Common myeloid progenitor, CD34-positive (primary cell): Measurements from ENCODE around the gene ADAMTSL1.

Source experiments
- CTCF ChIA-PET: fragments of 350-600 bp; sonication (Branson Sonifier 250); formaldehyde crosslinking; loops from one replicate; lab custom pipeline; 2021; ENCODE audit warnings: antibody characterized with exemption; lab: Charles Lee
- POLR2A ChIA-PET: fragments of 350-600 bp; sonication (Branson Sonifier 250); formaldehyde crosslinking; loops from one replicate; lab custom pipeline; 2021; ENCODE audit warnings: antibody characterized with exemption; lab: Charles Lee
- DNase-seq, 3 donors: peaks; one replicate each; pipeline versions ENCODE4 v3.0.0 to v3.0.0-alpha.2; 2013
- H3K27ac ChIP-seq, 2 experiments: 1 replicate in 1 of 2; 2 replicates in 1 of 2; pipeline ENCODE4 v1.7.0; 2013; ENCODE audit warnings: inconsistent platforms in 2 of 2, low read length in 2 of 2, mild to moderate bottlenecking in 2 of 2, low read depth in 1 of 2, moderate library complexity in 1 of 2; ENCODE audit not compliant: severe bottlenecking in 2 of 2, insufficient read depth in 1 of 2, poor library complexity in 1 of 2
- H3K27me3 ChIP-seq, 5 experiments: replicated peaks in 2 of 5; 1 replicate in 3 of 5; 2 replicates in 2 of 5; pipeline versions ENCODE4 v1.6.1 to v1.7.0; 2013; ENCODE audit warnings: low read length in 4 of 5, mild to moderate bottlenecking in 2 of 5, moderate library complexity in 2 of 5, inconsistent platforms in 1 of 5; ENCODE audit not compliant: insufficient read depth in 5 of 5, control insufficient read depth in 4 of 5
- H3K36me3 ChIP-seq, 4 experiments: 1 replicate in 2 of 4; 2 replicates in 2 of 4; pipeline versions ENCODE4 v1.6.1 to v1.7.0; 2013; ENCODE audit warnings: low read length in 3 of 4, control low read depth in 1 of 4, mild to moderate bottlenecking in 1 of 4; ENCODE audit not compliant: control insufficient read depth in 4 of 4, insufficient read depth in 4 of 4
- H3K4me1 ChIP-seq, 4 experiments: 1 replicate in 3 of 4; 2 replicates in 1 of 4; pipeline versions ENCODE4 v1.6.1 to v1.7.1; 2013; ENCODE audit warnings: low read length in 3 of 4, mild to moderate bottlenecking in 3 of 4, control low read depth in 1 of 4, inconsistent platforms in 1 of 4, moderate library complexity in 1 of 4; ENCODE audit not compliant: control insufficient read depth in 4 of 4, insufficient read depth in 4 of 4; ENCODE audit errors: control extremely low read depth in 1 of 4
- H3K4me3 ChIP-seq, 7 experiments: 1 replicate in 4 of 7; 2 replicates in 3 of 7; pipeline versions ENCODE4 v1.5.1 to v1.7.0; 2013; ENCODE audit warnings: mild to moderate bottlenecking in 7 of 7, low read length in 6 of 7, moderate library complexity in 6 of 7, inconsistent platforms in 2 of 7, low read depth in 2 of 7, control low read depth in 1 of 7; ENCODE audit not compliant: insufficient read depth in 4 of 7, control insufficient read depth in 1 of 7; ENCODE audit errors: extremely low read depth in 1 of 7
- H3K9me3 ChIP-seq, 5 experiments: 1 replicate in 4 of 5; 2 replicates in 1 of 5; pipeline versions ENCODE4 v1.6.1 to v1.7.1; 2013; ENCODE audit warnings: low read length in 4 of 5, mild to moderate bottlenecking in 2 of 5, inconsistent platforms in 1 of 5, low read depth in 1 of 5, moderate library complexity in 1 of 5; ENCODE audit not compliant: control insufficient read depth in 4 of 5, insufficient read depth in 2 of 5; ENCODE audit errors: control extremely low read depth in 1 of 5
- WGBS: methylation state at CpG from one replicate; pipeline ENCODE4 v1.1.5; 2013; ENCODE audit not compliant: insufficient coverage; 5-methylcytosine and 5-hydroxymethylcytosine counted together

The ADAMTSL1 gene

GRCh38 chr9:18626046-18626698, 152.2 kb downstream of the ADAMTSL1 start:
- Histone ChIP-seq H3K9me3 (no peaks in the 10 kb centered on the region), H3K27ac (no peak overlapping the region), H3K27me3 (no peaks in the 10 kb centered on the region), H3K36me3 (no peaks in the 10 kb centered on the region), H3K4me3 (no peak overlapping the region), H3K4me1 (no peaks in the 10 kb centered on the region)
- no peak for DNase-seq
- ChIA-PET POLR2A (no interaction called here), CTCF (no interaction called here)
- WGBS: 97% methylated on average over 2 of the region's 2 CpGs

DNA sequence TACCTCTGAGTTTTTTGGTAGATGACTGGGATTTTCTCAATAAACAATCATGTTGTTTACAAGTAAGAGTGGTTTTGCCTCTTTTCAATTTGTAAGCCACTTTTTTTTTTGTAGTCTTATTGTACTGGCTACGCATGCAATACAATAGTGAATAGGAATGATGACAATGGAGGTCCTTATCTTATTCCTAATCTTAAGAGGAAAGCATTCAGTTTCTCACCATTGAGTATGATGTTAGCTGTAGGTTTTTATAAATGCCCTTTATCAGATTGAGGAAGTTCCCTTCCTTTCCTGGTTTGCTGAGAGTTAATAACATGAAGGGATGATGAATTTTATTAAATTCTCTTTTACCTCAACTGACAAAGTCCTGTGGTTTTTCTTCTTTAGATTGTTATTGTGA, 155.2 kb downstream of the ADAMTSL1 start:
- Histone ChIP-seq H3K36me3 (no peaks in the 10 kb centered on the region), H3K4me3 (no peak overlapping the region), H3K27ac (no peak overlapping the region), H3K9me3 (no peaks in the 10 kb centered on the region), H3K27me3 (no peaks in the 10 kb centered on the region), H3K4me1 (no peaks in the 10 kb centered on the region)
- ChIA-PET POLR2A (no interaction called here), CTCF (no interaction called here)
- DNase-seq: no peak
- no CpG with 5 or more reads among the region's 1 CpG for WGBS

DNA sequence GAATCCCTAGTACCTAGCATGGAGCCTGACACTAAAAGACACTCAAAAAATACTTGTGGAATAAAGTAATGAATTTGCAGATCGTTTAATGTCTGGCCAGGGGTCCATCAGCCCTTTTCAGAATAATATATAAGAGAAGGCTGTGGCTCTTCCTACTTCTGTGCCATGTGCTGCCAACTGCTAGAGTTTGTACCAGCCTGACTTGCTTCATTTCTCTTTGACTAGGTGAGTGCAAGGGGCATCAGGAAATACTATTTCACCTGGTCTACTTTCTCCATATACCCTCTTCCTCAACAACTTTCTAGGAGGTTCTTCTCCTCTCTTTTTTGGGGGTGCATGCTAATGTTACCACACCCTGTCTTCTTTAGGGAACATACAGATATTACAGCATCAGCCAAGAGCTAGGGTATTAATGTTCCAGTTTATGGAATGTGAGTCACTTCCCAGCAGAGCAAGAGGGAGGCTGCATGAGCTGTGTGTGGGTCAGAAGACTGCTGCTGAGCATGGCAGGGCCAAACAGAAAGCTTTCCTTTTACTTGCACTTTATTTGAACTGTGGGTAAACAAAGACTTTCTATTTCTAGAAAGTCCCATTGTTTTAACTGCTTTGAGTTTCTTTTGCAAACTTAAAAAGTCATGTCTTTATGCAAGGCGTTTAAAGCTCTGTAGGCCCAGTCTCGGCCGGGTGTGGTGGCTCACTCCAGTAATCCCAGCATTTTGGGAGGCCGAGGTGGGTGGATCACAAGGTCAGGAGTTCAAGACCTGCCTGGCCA, 158.9 kb downstream of the ADAMTSL1 start:
- Histone ChIP-seq H3K4me3 (no peak overlapping the region), H3K27me3 (no peaks in the 10 kb centered on the region), H3K9me3 (no peaks in the 10 kb centered on the region), H3K27ac (no peak overlapping the region), H3K4me1 (no peaks in the 10 kb centered on the region), H3K36me3 (no peaks in the 10 kb centered on the region)
- CTCF ChIA-PET: no interaction called here
- no peak for DNase-seq
- WGBS: 80% methylated on average over 5 of the region's 5 CpGs
- POLR2A ChIA-PET: no interaction called here

DNA sequence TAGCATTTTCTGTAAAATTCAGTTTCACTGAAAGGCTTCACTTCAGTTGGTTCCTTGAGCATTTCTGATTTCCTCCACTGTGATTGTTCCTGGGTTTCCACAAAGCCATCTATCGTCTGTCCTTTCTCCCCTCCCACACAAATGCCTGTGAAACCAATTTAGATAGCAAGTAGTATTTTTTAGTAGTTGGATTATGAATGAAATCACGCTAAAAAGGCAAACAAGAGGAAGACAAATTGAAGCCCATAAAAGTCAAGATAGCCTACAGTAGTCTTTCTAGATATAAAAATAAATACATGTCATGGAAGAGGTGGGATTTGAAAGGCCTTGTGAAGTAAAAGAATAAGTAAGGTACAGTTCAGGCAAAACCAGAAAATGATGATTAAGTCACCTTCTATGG, 162.8 kb downstream of the ADAMTSL1 start:
- Histone ChIP-seq H3K4me3 (no peak overlapping the region), H3K36me3 (no peaks in the 10 kb centered on the region), H3K27me3 (no peaks in the 10 kb centered on the region), H3K4me1 (no peaks in the 10 kb centered on the region), H3K9me3 (no peaks in the 10 kb centered on the region), H3K27ac (no peak overlapping the region)
- POLR2A ChIA-PET: no interaction called here
- WGBS: no CpG with 5 or more reads among the region's 2 CpGs
- CTCF ChIA-PET: no interaction called here
- DNase-seq: no peak

GRCh38 chr9:18638371-18639249, 164.7 kb downstream of the ADAMTSL1 start:
- 97% methylated on average over 5 of the region's 7 CpGs for WGBS
- H3K4me3 ChIP-seq: no peak overlapping the region
- no peaks in the 10 kb centered on the region for H3K9me3 ChIP-seq
- ChIA-PET CTCF (no interaction called here), POLR2A (no interaction called here)
- H3K4me1 ChIP-seq: no peaks in the 10 kb centered on the region
- no peak overlapping the region for H3K27ac ChIP-seq
- DNase-seq: no peak
- no peaks in the 10 kb centered on the region for H3K27me3 ChIP-seq
- no peaks in the 10 kb centered on the region for H3K36me3 ChIP-seq

- no peak for DNase-seq
- H3K27ac ChIP-seq: no peak overlapping the region
- H3K4me1 ChIP-seq: no peaks in the 10 kb centered on the region
- CTCF ChIA-PET: no interaction called here
- no peaks in the 10 kb centered on the region for H3K27me3 ChIP-seq
- H3K9me3 ChIP-seq: no peaks in the 10 kb centered on the region
- POLR2A ChIA-PET: no interaction called here
- no peak overlapping the region for H3K4me3 ChIP-seq
- WGBS: 100% methylated on average over 3 of the region's 4 CpGs
- no peaks in the 10 kb centered on the region for H3K36me3 ChIP-seq
Measured at GRCh38 chr9:18639911-18640310, 166.0 kb downstream of the ADAMTSL1 start.
